Umbilical cord (tissue), 2 donors: ENCODE data around the gene GABBR2. TPM values are rescaled to one million over a fixed set of nuclear protein-coding genes. Genes with fewer than 3 reads are reported as not detected.
"Not testable (repeated sequence)": the region's sequence is repeated elsewhere in the genome, so short reads cannot be mapped to it uniquely, and the experiment has no call there.

ENCODE experiments used
- DNase-seq: peaks from one replicate; pipeline ENCODE4 v3.0.0-alpha.2; 2015; ENCODE audit warnings: low spot score
- total RNA-seq: library from RNA; depleted of rRNA; stranded (reverse); fragments of >200 nt; gene quantifications from one replicate; pipeline ENCODE4 v1.2.3, GENCODE V29; 2014; ENCODE audit warnings: low replicate concordance; ENCODE audit not compliant: insufficient read depth

GABBR2 gene
- total RNA-seq, 1 donor from 2014 or later, result 0.24 TPM

- DNase-seq, result peak; percentile 5
These were observed 21.5 kb downstream of the GABBR2 start for GRCh38 chr9:98686961-98687855.

GRCh38 chr9:98684816-98685215 is 23.9 kb downstream of the GABBR2 start:
- DNase-seq, result not testable (repeated sequence)

GRCh38 chr9:98678244-98678842 is 30.4 kb downstream of the GABBR2 start:
- no peak for DNase-seq

GRCh38 chr9:98673681-98674080 is 35.1 kb downstream of the GABBR2 start:
- no peak for DNase-seq

GRCh38 chr9:98667005-98667640 is 41.6 kb downstream of the GABBR2 start:
- no peak for DNase-seq

GRCh38 chr9:98665501-98665900 is 43.2 kb downstream of the GABBR2 start:
- DNase-seq, result no peak

GRCh38 chr9:98660541-98660940 is 48.2 kb downstream of the GABBR2 start:
- no peak for DNase-seq

- DNase-seq, result peak; percentile 20
These were observed 49.8 kb downstream of the GABBR2 start for GRCh38 chr9:98658951-98659351.

- no peak for DNase-seq
These were observed 50.8 kb downstream of the GABBR2 start for GRCh38 chr9:98657897-98658296.

- no peak for DNase-seq
These were observed 52.2 kb downstream of the GABBR2 start for GRCh38 chr9:98656511-98656910.

GRCh38 chr9:98655428-98655827 is 53.3 kb downstream of the GABBR2 start:
- not testable (repeated sequence) for DNase-seq

GRCh38 chr9:98654247-98654646 is 54.5 kb downstream of the GABBR2 start:
- no peak for DNase-seq

GRCh38 chr9:98652741-98653140 is 56.0 kb downstream of the GABBR2 start:
- DNase-seq, result no peak

GRCh38 chr9:98652302-98652701 is 56.4 kb downstream of the GABBR2 start:
- DNase-seq, result no peak

GRCh38 chr9:98647236-98647635 is 61.5 kb downstream of the GABBR2 start:
- no peak for DNase-seq

GRCh38 chr9:98644011-98644410 is 64.7 kb downstream of the GABBR2 start:
- DNase-seq, result no peak

- no peak for DNase-seq
These were observed 65.9 kb downstream of the GABBR2 start for GRCh38 chr9:98642661-98643312.

GRCh38 chr9:98641695-98642094 is 67.0 kb downstream of the GABBR2 start:
- no peak for DNase-seq

- DNase-seq, result no peak
These were observed 68.3 kb downstream of the GABBR2 start for GRCh38 chr9:98640394-98640793.

GRCh38 chr9:98639133-98639532 is 69.6 kb downstream of the GABBR2 start:
- DNase-seq, result no peak

GRCh38 chr9:98637381-98637780 is 71.4 kb downstream of the GABBR2 start:
- DNase-seq, result no peak

GRCh38 chr9:98635374-98635773 is 73.4 kb downstream of the GABBR2 start:
- no peak for DNase-seq
